Activated CD4-positive, alpha-beta memory T cell treated with anti-CD3 and anti-CD28 coated beads, Interleukin-2, amount 10 ng/mL, durations not matched to agents 7 days and 5 days (primary cell): Measurements from ENCODE around the gene STAM. TPM values are rescaled to one million over a fixed set of nuclear protein-coding genes. Genes with fewer than 3 reads are reported as not detected.
A peak's percentile ranks its signal among the peaks of the same experiment; 100 is the strongest.

Experiments
- CTCF ChIA-PET: fragments of 350-600 bp; sonication (Branson Sonifier 250); formaldehyde crosslinking; loops from one replicate; lab custom pipeline; 2021; ENCODE audit warnings: antibody characterized with exemption, inconsistent platforms; lab: Charles Lee
- POLR2A ChIA-PET: fragments of 350-600 bp; sonication (Branson Sonifier 250); formaldehyde crosslinking; loops from one replicate; lab custom pipeline; 2021; ENCODE audit warnings: antibody characterized with exemption; lab: Charles Lee
- DNase-seq: peaks from one replicate; pipeline ENCODE4 v3.0.0-alpha.2; 2020
- H3K27ac Mint-ChIP-seq: one replicate; pipeline ENCODE4 v1.8.0; 2021; ENCODE audit warnings: mild to moderate bottlenecking, mixed read lengths
- H3K27me3 Mint-ChIP-seq: one replicate; pipeline ENCODE4 v1.8.0; 2021; ENCODE audit warnings: mixed read lengths
- H3K36me3 Mint-ChIP-seq: one replicate; pipeline ENCODE4 v1.8.0; 2021; ENCODE audit warnings: low read depth, mixed read lengths
- H3K4me1 Mint-ChIP-seq: one replicate; pipeline ENCODE4 v1.8.0; 2021; ENCODE audit warnings: mixed read lengths
- H3K4me3 Mint-ChIP-seq: one replicate; pipeline ENCODE4 v1.8.0; 2021; ENCODE audit warnings: mild to moderate bottlenecking, mixed read lengths
- H3K9me3 Mint-ChIP-seq: one replicate; pipeline ENCODE4 v1.8.0; 2021; ENCODE audit warnings: mixed read lengths
- total RNA-seq, 2 experiments: library from RNA; stranded (reverse); gene quantifications; one replicate each; pipeline ENCODE4 v1.2.3, GENCODE V29; 2021

The STAM gene
- total RNA-seq: 10 to 100 TPM; 39.8 to 39.9 TPM

DNA sequence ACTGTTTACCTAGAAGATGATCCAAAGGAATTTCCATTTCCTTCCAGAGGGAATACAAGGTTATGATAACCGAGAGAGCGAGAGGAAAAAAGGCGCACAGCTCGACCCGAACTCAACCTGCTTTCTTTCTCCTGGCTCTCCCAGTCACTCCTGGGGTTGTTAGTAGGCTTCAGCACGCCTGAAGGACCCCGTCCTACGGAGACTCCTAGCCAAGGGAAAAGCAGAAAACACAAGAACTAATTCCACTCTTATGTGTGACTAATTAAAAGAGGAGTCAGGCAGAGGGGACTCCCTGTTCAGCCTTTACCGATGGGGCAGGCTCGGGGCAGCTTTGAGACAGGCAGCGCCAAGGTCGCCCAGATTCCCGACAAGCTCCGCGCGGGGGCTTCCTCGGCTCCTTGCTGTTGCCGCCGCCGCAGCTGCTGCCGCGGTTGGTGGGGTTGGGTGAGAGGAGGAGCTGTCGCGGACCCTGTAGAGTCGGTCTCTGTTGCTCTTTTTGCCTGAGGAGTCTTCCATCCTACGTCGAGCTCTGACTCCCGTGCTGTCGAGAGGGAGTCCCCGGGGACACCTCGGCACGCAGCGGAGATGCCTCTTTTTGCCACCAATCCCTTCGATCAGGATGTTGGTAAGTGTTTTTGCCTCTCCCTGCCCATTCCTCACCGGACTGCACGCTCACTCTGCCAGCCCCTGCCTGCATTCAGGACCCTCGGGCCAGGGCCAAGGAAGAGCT, at the start of gene STAM:
STAM (plus strand) TSS at position 397 of the 730 bp plus-strand sequence; CDS start at position 586, 189 bp downstream.
- H3K4me1 Mint-ChIP-seq: peaks cover 58% of the 10 kb centered on the region
- H3K27ac Mint-ChIP-seq: peak within 1 kb of the TSS; percentile 98
- H3K27me3 Mint-ChIP-seq: no peaks in the 10 kb centered on the region
- DNase-seq: peak; percentile 93
- peaks cover 41% of the 10 kb centered on the region for H3K36me3 Mint-ChIP-seq
- H3K4me3 Mint-ChIP-seq: peak within 1 kb of the TSS; percentile 100
- CTCF ChIA-PET: interaction anchor here (0.6 to 2.7 kb wide), 11 partner anchors 11 to 215 kb away, joined by 3 to 11 read pairs (median 3); no protein-coding TSS in a partner anchor
- peaks cover 5% of the 10 kb centered on the region for H3K9me3 Mint-ChIP-seq
- POLR2A ChIA-PET: interaction anchor here (0.6 to 6.8 kb wide), 36 partner anchors 10 to 1784 kb away, joined by 3 to 237 read pairs (median 8); partner anchors contain the start of genes ARL5B, HACD1, MINDY3 and RSU1

DNA sequence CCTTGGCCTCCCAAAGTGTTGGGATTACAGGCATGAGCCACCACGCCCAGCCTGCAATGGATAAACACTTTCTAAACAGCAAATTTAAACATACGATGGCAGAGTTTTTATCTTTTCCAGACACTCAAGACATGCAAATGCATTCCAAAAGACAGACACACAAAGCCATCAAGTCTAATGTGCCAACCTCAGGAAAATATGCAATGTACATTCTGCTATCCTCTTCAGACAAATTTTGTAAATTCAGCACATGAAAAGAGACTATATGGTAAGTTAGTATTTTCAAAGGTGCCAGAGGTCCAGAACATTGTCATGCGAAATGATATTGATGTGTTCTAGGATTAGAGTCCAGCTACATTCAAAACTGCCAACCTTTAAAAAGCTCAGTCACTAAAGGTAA, 46.6 kb upstream of the STAM start:
- Mint-ChIP-seq H3K4me1 (no peaks in the 10 kb centered on the region), H3K27ac (no peak overlapping the region), H3K27me3 (no peaks in the 10 kb centered on the region), H3K36me3 (no peaks in the 10 kb centered on the region), H3K9me3 (no peaks in the 10 kb centered on the region), H3K4me3 (no peak overlapping the region)
- POLR2A ChIA-PET: interaction anchor here (1.2 kb wide), 1 partner anchor 143 kb away, joined by 3 read pairs; the partner anchor contains the start of gene ST8SIA6
- no peak for DNase-seq
- CTCF ChIA-PET: interaction anchor here (0.8 to 1.2 kb wide), 4 partner anchors 9 to 188 kb away, joined by 3 to 6 read pairs (median 3); no protein-coding TSS in a partner anchor

DNA sequence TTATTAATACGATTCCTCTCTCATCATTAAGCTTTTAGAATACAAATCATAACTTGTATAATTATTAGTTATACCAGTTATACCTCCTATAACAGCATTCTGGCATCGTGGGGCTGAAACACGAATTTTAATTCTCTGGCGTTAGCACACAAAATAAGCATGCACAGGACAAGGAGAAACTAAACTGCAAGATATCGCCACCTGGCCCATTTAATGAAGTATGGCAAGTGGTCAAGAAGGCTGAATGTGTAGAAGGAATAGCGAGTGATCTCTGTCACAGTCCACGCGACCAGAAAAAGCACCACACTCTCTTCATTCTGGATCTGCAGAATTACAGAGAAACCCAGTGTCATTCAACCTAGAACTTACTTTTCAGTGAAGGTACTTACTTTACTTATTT, 44.9 kb upstream of the STAM start:
- ChIA-PET CTCF (no interaction called here), POLR2A (no interaction called here)
- no peaks in the 10 kb centered on the region for H3K9me3 Mint-ChIP-seq
- H3K27ac Mint-ChIP-seq: no peak overlapping the region
- no peaks in the 10 kb centered on the region for H3K36me3 Mint-ChIP-seq
- no peaks in the 10 kb centered on the region for H3K27me3 Mint-ChIP-seq
- DNase-seq: no peak
- H3K4me3 Mint-ChIP-seq: no peak overlapping the region
- no peaks in the 10 kb centered on the region for H3K4me1 Mint-ChIP-seq

DNA sequence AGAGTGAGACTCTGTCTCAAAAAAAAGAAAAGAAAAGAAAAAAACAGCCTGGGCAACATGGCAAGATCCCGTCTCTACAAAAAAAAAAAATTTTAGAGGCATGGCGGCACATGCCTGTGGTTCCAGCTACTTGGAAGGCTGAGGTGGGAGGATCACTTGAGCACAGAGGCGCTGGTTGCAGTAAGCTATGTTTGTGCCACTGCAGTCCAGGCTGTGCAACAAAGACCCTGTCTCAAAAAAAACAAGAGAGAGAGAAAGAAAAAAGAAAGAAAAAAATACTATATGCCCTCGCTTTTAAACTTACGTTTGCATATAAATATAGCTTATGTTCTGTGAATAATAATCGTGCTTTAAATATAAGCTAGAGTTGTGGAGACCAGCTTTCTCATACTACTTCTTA, 38.0 kb upstream of the STAM start:
- Mint-ChIP-seq H3K4me3 (no peak overlapping the region), H3K9me3 (no peaks in the 10 kb centered on the region), H3K27ac (no peak overlapping the region), H3K4me1 (peaks cover 2% of the 10 kb centered on the region), H3K27me3 (no peaks in the 10 kb centered on the region), H3K36me3 (no peaks in the 10 kb centered on the region)
- POLR2A ChIA-PET: interaction anchor here (1.0 kb wide), 1 partner anchor 38 kb away, joined by 3 read pairs; the partner anchor contains the start of gene STAM
- CTCF ChIA-PET: interaction anchor here (0.6 to 1.8 kb wide), 5 partner anchors 8 to 263 kb away, joined by 3 read pairs; no protein-coding TSS in a partner anchor
- no peak for DNase-seq

DNA sequence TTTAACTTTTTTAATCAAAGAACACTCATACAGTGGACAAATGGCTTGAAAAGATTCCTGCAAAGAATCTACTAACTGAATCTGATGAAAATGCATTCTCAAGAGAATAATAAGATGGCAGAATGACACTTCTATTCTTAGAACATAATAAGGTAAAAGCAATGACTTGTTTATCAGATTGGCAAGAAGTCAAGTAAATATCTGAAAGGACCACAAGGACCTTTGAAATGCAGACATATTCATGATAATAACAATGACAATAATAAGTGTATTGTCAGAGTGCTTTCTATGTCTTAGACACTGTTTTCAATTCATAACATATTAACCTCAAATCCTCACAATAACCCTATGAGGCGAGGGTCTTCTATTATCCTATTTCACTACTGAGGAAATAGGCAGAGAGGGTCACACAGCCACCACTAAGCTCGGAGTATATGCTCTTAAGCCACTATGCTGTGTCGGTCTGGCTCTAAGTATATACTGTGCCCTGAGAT, 37.4 kb upstream of the STAM start:
- CTCF ChIA-PET: interaction anchor here (0.6 to 1.8 kb wide), 7 partner anchors 9 to 1415 kb away, joined by 3 to 4 read pairs (median 3); no protein-coding TSS in a partner anchor
- Mint-ChIP-seq H3K27me3 (no peaks in the 10 kb centered on the region), H3K9me3 (no peaks in the 10 kb centered on the region), H3K4me1 (peaks cover 2% of the 10 kb centered on the region), H3K4me3 (no peak overlapping the region), H3K27ac (no peak overlapping the region), H3K36me3 (no peaks in the 10 kb centered on the region)
- POLR2A ChIA-PET: interaction anchor here (1.0 kb wide), 1 partner anchor 37 kb away, joined by 3 read pairs; the partner anchor contains the start of gene STAM
- no peak for DNase-seq

DNA sequence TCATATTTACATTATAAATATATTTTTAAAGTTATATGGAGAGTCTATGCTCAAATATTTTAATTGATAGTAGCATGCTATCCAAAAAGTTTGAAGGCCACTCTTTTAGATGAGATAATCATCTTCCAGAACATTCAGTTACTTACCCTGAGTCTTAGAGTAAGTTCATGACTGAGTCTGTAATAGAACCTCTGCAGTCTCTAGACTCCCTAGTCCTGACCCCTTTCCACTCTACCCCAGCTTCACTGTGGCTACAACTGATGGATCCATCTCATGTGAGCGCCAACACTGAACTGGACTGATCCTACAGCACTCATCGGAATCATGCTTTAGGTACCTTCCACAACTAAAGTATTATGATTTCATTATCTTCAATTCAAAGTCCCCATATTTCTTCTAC, 36.9 kb upstream of the STAM start:
- Mint-ChIP-seq H3K27ac (no peak overlapping the region), H3K36me3 (no peaks in the 10 kb centered on the region), H3K9me3 (no peaks in the 10 kb centered on the region), H3K27me3 (no peaks in the 10 kb centered on the region), H3K4me1 (peaks cover 2% of the 10 kb centered on the region), H3K4me3 (no peak overlapping the region)
- CTCF ChIA-PET: interaction anchor here (0.9 to 1.8 kb wide), 2 partner anchors 42 to 137 kb away, joined by 3 to 4 read pairs; no protein-coding TSS in a partner anchor
- POLR2A ChIA-PET: no interaction called here
- no peak for DNase-seq

DNA sequence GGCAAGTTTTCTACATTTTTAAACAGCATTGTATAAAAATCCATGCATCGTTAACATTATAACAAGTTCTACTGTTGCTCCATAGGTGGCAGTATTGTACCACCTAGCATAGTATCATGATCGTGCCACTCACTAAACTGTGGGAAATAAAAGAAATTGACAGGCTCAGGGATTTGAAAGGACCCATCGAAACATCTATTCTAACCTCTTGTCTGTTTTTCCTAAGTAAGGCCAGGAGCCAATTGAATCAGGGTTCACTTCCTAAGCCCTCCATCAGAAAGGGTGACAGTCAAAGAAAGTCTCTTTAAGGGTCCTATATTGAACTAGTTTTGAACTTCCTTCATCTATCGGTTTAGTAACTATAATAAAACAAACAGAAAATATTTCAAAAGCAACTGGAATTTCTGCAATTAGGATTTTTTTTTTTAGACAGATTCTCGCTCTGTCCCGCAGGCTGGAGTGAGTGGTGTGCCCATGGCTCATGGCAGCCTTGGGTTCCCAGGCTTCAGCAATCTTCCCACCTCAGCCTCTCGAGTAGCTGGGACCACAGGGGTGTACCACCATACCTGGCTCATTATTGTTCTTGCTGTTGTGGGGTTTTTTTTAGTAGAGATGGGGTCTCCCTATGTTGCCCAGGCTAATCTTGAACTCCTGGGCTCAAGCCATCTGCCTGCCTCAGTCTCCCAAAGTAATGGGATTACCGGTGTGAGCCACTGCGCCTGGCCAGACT, 36.2 kb upstream of the STAM start:
- Mint-ChIP-seq H3K4me1 (peaks cover 2% of the 10 kb centered on the region), H3K27ac (no peak overlapping the region), H3K9me3 (no peaks in the 10 kb centered on the region), H3K27me3 (no peaks in the 10 kb centered on the region), H3K4me3 (no peak overlapping the region), H3K36me3 (no peaks in the 10 kb centered on the region)
- POLR2A ChIA-PET: no interaction called here
- CTCF ChIA-PET: interaction anchor here (0.7 to 2.1 kb wide), 4 partner anchors 129 to 150 kb away, joined by 3 to 9 read pairs (median 4); no protein-coding TSS in a partner anchor
- no peak for DNase-seq

DNA sequence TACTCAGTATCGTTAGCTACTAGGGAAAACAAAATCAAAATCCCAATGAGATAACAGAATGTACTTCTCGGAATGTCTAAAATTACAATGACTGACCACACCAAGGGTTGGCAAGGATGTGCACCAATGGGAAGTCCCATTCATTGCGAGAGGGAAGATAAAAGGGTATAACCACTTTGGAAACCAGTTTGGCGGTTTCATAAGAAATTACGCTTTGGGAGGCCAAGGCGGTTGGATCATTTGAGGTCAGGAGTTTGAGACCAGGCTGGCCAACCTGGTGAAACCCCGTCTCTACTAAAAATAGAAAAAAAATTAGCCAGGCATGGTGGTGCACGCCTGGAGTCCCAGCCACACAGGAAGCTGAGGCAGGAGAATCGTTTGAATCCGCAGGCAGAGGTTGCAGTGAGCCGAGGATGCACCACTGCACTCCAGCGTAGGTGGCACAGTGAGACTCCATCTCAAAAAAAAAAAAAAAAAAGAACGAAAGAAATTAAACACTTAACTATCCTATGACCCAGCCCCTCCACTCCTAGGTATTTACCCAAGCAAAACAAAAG, 34.4 kb upstream of the STAM start:
- H3K4me3 Mint-ChIP-seq: no peak overlapping the region
- POLR2A ChIA-PET: interaction anchor here (1.2 kb wide), 1 partner anchor 39 kb away, joined by 3 read pairs; no protein-coding TSS in a partner anchor

DNA sequence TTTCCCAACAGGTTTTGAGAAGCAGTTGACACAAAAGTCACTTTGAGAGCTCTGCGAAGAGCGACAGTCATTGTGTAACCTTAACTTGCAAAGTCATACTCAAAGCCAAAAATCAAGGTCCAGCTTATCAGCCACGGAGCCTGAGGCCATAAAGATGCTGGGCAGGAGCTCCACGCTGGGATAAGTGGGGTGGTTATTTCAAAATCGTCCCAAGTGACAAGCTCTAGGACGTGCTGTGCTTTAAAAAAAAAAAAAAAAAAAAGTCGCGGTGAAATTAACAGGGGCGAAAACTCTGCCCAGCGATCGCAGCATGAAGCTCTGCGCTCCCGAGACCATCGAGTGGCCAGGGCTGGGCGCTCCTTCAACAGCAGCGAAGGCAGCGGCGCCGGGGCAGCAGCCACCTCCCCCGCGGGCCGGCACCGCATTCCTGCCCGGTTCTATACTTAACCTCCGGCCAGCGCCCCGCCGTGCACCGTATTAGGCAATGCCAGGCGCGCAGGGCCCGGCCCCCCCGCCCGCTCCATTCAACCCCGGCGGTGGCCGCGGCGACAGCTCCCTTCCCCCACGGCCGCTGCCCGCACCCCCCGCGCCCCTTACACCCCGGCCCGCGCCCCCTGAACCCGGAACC, 27.4 kb upstream of the STAM start:
- CTCF ChIA-PET: interaction anchor here (0.6 to 1.6 kb wide), 8 partner anchors 22 to 255 kb away, joined by 3 to 8 read pairs (median 3); partner anchors contain the start of gene STAM
- peak; percentile 45 for DNase-seq
- no peaks in the 10 kb centered on the region for H3K36me3 Mint-ChIP-seq
- H3K4me3 Mint-ChIP-seq: peak overlapping the region; percentile 39
- no peak overlapping the region for H3K27ac Mint-ChIP-seq
- H3K27me3 Mint-ChIP-seq: peaks cover 23% of the 10 kb centered on the region
- peaks cover 9% of the 10 kb centered on the region for H3K4me1 Mint-ChIP-seq
- H3K9me3 Mint-ChIP-seq: no peaks in the 10 kb centered on the region
- POLR2A ChIA-PET: interaction anchor here (1.7 to 3.5 kb wide), 3 partner anchors 9 to 30 kb away, joined by 3 to 28 read pairs (median 8); partner anchors contain the start of gene STAM

More for the DNA sequence above, 34.4 kb upstream of the STAM start:
- H3K9me3 Mint-ChIP-seq: no peaks in the 10 kb centered on the region
- no peak for DNase-seq
- no peaks in the 10 kb centered on the region for H3K36me3 Mint-ChIP-seq
- peaks cover 3% of the 10 kb centered on the region for H3K4me1 Mint-ChIP-seq
- peaks cover 4% of the 10 kb centered on the region for H3K27me3 Mint-ChIP-seq
- H3K27ac Mint-ChIP-seq: no peak overlapping the region
- CTCF ChIA-PET: interaction anchor here (0.7 to 2.1 kb wide), 5 partner anchors 14 to 263 kb away, joined by 3 to 9 read pairs (median 3); no protein-coding TSS in a partner anchor

DNA sequence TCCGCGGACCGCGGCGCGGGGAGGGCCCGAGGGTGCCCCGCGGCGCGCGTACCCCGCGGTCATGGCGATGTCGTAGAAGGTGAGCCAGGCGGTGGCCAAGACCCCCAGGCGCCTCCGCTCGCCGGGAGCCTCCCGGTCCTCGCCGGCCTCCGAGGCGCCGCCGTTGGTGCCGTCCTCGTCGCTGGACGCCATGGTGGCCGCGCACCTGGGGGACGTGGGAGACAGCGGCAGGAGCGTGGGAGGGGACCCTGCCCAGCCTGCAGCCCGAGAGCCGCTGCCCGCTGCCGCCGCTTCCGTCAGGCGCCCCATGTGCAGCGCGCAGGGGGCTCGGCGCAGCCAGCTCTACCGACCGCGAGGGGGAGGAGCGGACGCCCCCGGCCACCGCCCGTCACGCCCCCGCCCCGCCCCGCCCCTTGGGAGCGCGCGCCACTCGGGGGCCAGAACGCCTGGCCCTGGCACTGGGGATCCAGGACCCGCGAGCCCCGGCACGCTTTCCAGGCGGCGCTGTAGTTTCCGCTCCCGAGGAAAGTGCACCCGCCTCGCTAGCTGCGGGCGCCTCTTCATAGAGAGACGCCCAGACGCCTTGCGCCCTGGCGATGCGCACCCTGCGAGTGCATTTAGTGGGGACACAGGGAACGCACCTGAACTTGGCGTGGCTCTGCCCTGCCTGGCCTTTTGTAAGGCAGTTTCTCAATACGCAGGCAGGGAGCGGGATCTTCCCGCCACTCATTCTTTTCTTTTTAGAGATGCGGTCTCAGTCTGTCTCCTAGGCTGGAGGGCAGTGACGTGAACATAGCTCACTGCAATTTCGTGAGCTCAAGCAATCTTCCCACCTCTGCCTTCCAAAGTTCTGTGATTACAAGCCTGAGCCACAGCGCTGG, 26.7 kb upstream of the STAM start, which contains the start of gene HACD1:
HACD1 (minus strand) TSS at position 344 of the 881 bp plus-strand sequence; CDS start at position 309, 35 bp downstream.
- H3K4me1 Mint-ChIP-seq: peaks cover 9% of the 10 kb centered on the region
- POLR2A ChIA-PET: interaction anchor here (0.9 to 3.5 kb wide), 4 partner anchors 8 to 108 kb away, joined by 3 to 28 read pairs (median 6); partner anchors contain the start of gene STAM
- H3K27me3 Mint-ChIP-seq: peaks cover 23% of the 10 kb centered on the region
- peak; percentile 64 for DNase-seq
- H3K36me3 Mint-ChIP-seq: no peaks in the 10 kb centered on the region
- CTCF ChIA-PET: interaction anchor here (0.9 to 1.6 kb wide), 8 partner anchors 26 to 254 kb away, joined by 3 to 4 read pairs (median 3); partner anchors contain the start of gene STAM
- H3K27ac Mint-ChIP-seq: no peak within 1 kb of the TSS
- no peaks in the 10 kb centered on the region for H3K9me3 Mint-ChIP-seq
- peak within 1 kb of the TSS; percentile 83 for H3K4me3 Mint-ChIP-seq

DNA sequence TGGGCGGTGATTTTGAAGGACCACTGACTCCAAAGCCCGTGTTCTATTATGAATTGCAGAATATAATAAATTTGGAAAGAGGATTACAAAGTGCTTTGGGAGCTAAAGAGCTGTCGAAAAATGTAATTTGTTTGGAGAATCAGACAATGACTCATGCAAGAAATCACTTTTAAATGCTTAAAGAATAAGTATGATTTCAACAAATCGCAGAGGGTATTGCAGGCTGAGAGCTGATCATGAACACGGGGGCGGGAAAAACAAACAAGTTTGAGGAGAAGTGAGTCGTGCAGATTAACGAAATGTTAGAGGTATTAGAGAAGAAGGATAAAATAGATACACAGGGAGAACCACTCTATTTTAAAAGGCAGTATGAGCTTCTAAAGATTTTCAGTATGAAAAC, 21.9 kb upstream of the STAM start:
- POLR2A ChIA-PET: interaction anchor here (0.8 to 1.0 kb wide), 2 partner anchors 22 to 149 kb away, joined by 3 read pairs; partner anchors contain the start of gene STAM
- no peaks in the 10 kb centered on the region for H3K36me3 Mint-ChIP-seq
- no peak overlapping the region for H3K27ac Mint-ChIP-seq
- peaks cover 6% of the 10 kb centered on the region for H3K4me1 Mint-ChIP-seq
- DNase-seq: no peak
- H3K27me3 Mint-ChIP-seq: peaks cover 41% of the 10 kb centered on the region
- H3K9me3 Mint-ChIP-seq: no peaks in the 10 kb centered on the region
- CTCF ChIA-PET: no interaction called here
- no peak overlapping the region for H3K4me3 Mint-ChIP-seq
